HG03520 (cell line): ENCODE measurements around the gene ZPBP.

Experiments used
- ATAC-seq: cut with Tn5 transposase; IDR thresholded peaks from one replicate; pipeline ENCODE4 v1.9.1; 2021; ENCODE audit warnings: mild to moderate bottlenecking, moderate library complexity; ENCODE audit not compliant: unreplicated experiment

The ZPBP gene

GRCh38 chr7:50092579-50093491, at the start of gene ZPBP:
Gene ZPBP (minus strand): TSS chr7:50093246. CDS start chr7:50093194, 52 bp downstream.
- ATAC-seq = peak; percentile 64

- ATAC-seq = no peak
These were observed 49.5 kb upstream of the ZPBP start for GRCh38 chr7:50142425-50143017.

- no peak for ATAC-seq
These were observed 48.8 kb upstream of the ZPBP start for GRCh38 chr7:50141854-50142253.

- ATAC-seq = no peak
These were observed 48.1 kb upstream of the ZPBP start for GRCh38 chr7:50141131-50141530.

- no peak for ATAC-seq
These were observed 47.6 kb upstream of the ZPBP start for GRCh38 chr7:50140688-50141087.

GRCh38 chr7:50138101-50138500, 45.1 kb upstream of the ZPBP start:
- ATAC-seq = no peak

GRCh38 chr7:50125766-50126165, 32.7 kb upstream of the ZPBP start:
- no peak for ATAC-seq

- peak; percentile 92 for ATAC-seq
These were observed 28.2 kb upstream of the ZPBP start for GRCh38 chr7:50121286-50121685.

GRCh38 chr7:50119815-50120637, 27.0 kb upstream of the ZPBP start:
- ATAC-seq = peak; percentile 56

GRCh38 chr7:50112250-50112649, 19.2 kb upstream of the ZPBP start:
- no peak for ATAC-seq

GRCh38 chr7:50101873-50102272, 8.8 kb upstream of the ZPBP start:
- ATAC-seq = no peak

- ATAC-seq = no peak
These were observed 2.6 kb upstream of the ZPBP start for GRCh38 chr7:50095634-50096033.

GRCh38 chr7:50088463-50089129, 4.5 kb downstream of the ZPBP start:
- no peak for ATAC-seq

- ATAC-seq = no peak
These were observed 7.7 kb downstream of the ZPBP start for GRCh38 chr7:50085344-50085743.

- ATAC-seq = no peak
These were observed 20.0 kb downstream of the ZPBP start for GRCh38 chr7:50073093-50073492.

GRCh38 chr7:50069613-50070012, 23.4 kb downstream of the ZPBP start:
- peak; percentile 66 for ATAC-seq

GRCh38 chr7:50068850-50069551, 24.0 kb downstream of the ZPBP start:
- peak; percentile 62 for ATAC-seq

GRCh38 chr7:50068026-50068425, 25.0 kb downstream of the ZPBP start:
- peak; percentile 58 for ATAC-seq

GRCh38 chr7:50062951-50063350, 30.1 kb downstream of the ZPBP start:
- no peak for ATAC-seq

- ATAC-seq = no peak
These were observed 36.9 kb downstream of the ZPBP start for GRCh38 chr7:50056131-50056530.
